ENCODE data around the gene ABLIM3. TPM values are rescaled to one million over a fixed set of nuclear protein-coding genes. Genes with fewer than 3 reads are reported as not detected.

ABLIM3 gene
- total and polyA plus RNA-seq, 2 donors (not counting 3 experiments of a cell fraction or from before 2014, with no cell fraction given), result 16.7 to 42.1 TPM

DNA sequence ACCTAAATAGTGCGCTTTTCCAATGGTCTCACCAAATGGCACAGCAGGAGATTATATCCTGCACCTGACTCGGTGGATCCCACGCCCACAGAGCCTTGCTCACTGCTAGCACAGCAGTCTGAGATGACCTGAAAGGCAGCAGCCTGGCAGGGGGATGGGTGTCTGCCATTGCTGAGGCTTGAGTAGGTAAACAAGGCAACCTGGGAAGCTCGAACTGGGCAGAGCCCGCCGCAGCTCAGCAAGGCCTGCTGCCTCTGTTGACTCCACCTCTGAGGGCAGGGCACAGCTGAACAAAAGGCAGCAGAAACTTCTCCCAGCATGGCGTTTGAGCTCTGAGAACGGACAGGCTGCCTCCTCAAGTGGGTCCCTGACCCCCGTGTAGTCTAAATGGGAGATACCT, 18.1 kb upstream of the ABLIM3 start:
- H2AFZ ChIP-seq (ENCODE audit: low read depth, low read length), result no peak overlapping the region
- no peak overlapping the region for H3K9ac ChIP-seq (replicated peaks; ENCODE audit: extremely low read depth, insufficient read depth, low read length)
- no TSS peak for BruUV-seq (replicated peaks)
- peaks cover 12% of the 10 kb centered on the region for H3K4me1 ChIP-seq (ENCODE audit: control insufficient read depth, extremely low read depth, insufficient read depth, low read length)
- DNase-seq (ENCODE audit: low read depth, low spot score) (no peak), FAIRE-seq (no peak)
- intact Hi-C loops (cut with micrococcal nuclease), result no loop called here
- H3K27ac ChIP-seq (ENCODE audit: insufficient read depth, low read depth, low read length), result no peak overlapping the region
- ChIA-PET CTCF (interaction anchor here (1.2 to 5.5 kb wide), 3 partner anchors 8 to 388 kb away, joined by 3 to 53 read pairs (median 11); no protein-coding TSS in a partner anchor), POLR2A (interaction anchor here (0.7 kb wide), 1 partner anchor 151 kb away, joined by 4 read pairs; no protein-coding TSS in a partner anchor)
- no peak overlapping the region for H3K4me3 ChIP-seq (replicated peaks in 1 of 3; ENCODE audit: insufficient read depth in 1 of 3, low read depth in 1 of 3, low read length in 3 of 3)
- no peaks in the 10 kb centered on the region for H3K27me3 ChIP-seq (ENCODE audit: control insufficient read depth in 2 of 2, insufficient read depth in 2 of 2, low read length in 2 of 2)
- dilution Hi-C loops (cut with MboI; ENCODE audit: extremely low pct_ligation_motif_present, low sequenced_read_pairs), result loop anchor here (25.0 kb wide), 1 partner anchor 386 kb away; no protein-coding TSS in a partner anchor
- no peak overlapping the region for H3K4me2 ChIP-seq (ENCODE audit: insufficient read depth, low read length)
- no peaks in the 10 kb centered on the region for H4K20me1 ChIP-seq (replicated peaks; ENCODE audit: control insufficient read depth, extremely low read depth, insufficient read depth, low read length)
- H3K79me2 ChIP-seq (ENCODE audit: control insufficient read depth, insufficient read depth, low read length), result no peaks in the 10 kb centered on the region
- H3K9me3 ChIP-seq (replicated peaks; ENCODE audit: control insufficient read depth, insufficient read depth, low read length), result no peaks in the 10 kb centered on the region
- H3K9me1 ChIP-seq (replicated peaks; ENCODE audit: control insufficient read depth, extremely low read depth, insufficient read depth, low read length), result no peaks in the 10 kb centered on the region
- no peaks in the 10 kb centered on the region for H3K36me3 ChIP-seq (ENCODE audit: control insufficient read depth in 2 of 2, extremely low read depth in 1 of 2, insufficient read depth in 2 of 2, low read length in 2 of 2)
- TF ChIP-seq, protein P1, sequence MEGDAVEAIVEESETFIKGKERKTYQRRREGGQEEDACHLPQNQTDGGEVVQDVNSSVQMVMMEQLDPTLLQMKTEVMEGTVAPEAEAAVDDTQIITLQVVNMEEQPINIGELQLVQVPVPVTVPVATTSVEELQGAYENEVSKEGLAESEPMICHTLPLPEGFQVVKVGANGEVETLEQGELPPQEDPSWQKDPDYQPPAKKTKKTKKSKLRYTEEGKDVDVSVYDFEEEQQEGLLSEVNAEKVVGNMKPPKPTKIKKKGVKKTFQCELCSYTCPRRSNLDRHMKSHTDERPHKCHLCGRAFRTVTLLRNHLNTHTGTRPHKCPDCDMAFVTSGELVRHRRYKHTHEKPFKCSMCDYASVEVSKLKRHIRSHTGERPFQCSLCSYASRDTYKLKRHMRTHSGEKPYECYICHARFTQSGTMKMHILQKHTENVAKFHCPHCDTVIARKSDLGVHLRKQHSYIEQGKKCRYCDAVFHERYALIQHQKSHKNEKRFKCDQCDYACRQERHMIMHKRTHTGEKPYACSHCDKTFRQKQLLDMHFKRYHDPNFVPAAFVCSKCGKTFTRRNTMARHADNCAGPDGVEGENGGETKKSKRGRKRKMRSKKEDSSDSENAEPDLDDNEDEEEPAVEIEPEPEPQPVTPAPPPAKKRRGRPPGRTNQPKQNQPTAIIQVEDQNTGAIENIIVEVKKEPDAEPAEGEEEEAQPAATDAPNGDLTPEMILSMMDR (IDR thresholded peaks at IDR 0.05; ENCODE audit: extremely low read depth in 1 of 2, insufficient read depth in 1 of 2, low read depth in 1 of 2, low read length in 2 of 2), result no peak
- TF ChIP-seq, protein P2, sequence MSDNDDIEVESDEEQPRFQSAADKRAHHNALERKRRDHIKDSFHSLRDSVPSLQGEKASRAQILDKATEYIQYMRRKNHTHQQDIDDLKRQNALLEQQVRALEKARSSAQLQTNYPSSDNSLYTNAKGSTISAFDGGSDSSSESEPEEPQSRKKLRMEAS (IDR thresholded peaks at IDR 0.05; ENCODE audit: insufficient read depth, insufficient read length), result no peak
- TF ChIP-seq GATA2 (IDR thresholded peaks at IDR 0.05; ENCODE audit: insufficient read depth, insufficient read length, low read depth, low read length) (no peak), JUN (IDR thresholded peaks at IDR 0.05; ENCODE audit: borderline replicate concordance, insufficient read depth, insufficient read length, low read depth) (no peak), POLR2AphosphoS5 (IDR thresholded peaks at IDR 0.05; ENCODE audit: insufficient read depth, low read depth, low read length) (no peak), MYC (IDR thresholded peaks at IDR 0.05; ENCODE audit: low read depth, low read length) (no peak), FOS (IDR thresholded peaks at IDR 0.05; ENCODE audit: borderline replicate concordance, insufficient read depth, low read length) (no peak), POLR2A (IDR thresholded peaks at IDR 0.05; ENCODE audit: low read depth, low read length) (no peak), EZH2 (IDR thresholded peaks at IDR 0.05; ENCODE audit: borderline replicate concordance, low read depth, low read length, severe bottlenecking) (no peak)
